ENCODE measurements around the gene CD6. TPM values are rescaled to one million over a fixed set of nuclear protein-coding genes. Genes with fewer than 3 reads are reported as not detected.

The CD6 gene
- total and polyA plus RNA-seq, 2 of the 8 experiments (the other 6 are each of a cell fraction or from before 2014, with no cell fraction given): 0.03 TPM; not detected in 1

GRCh38 chr11:60974726-60975125, 3.2 kb downstream of the CD6 start:
- H3K4ac ChIP-seq (replicated peaks; ENCODE audit: insufficient read length, low read depth, low read length): no peak overlapping the region
- CTCF ChIA-PET (ENCODE audit: partially characterized antibody): interaction anchor here (1.0 kb wide), 1 partner anchor 8 kb away, joined by 3 read pairs; no protein-coding TSS in a partner anchor
- H3K27ac ChIP-seq (ENCODE audit: low read depth, low read length): no peak overlapping the region
- H3K9me3 ChIP-seq (ENCODE audit: insufficient read depth in 2 of 2, low read depth in 1 of 2, low read length in 1 of 2): no peaks in the 10 kb centered on the region
- H2BK12ac ChIP-seq (ENCODE audit: low read depth, low read length): no peak overlapping the region
- no peak overlapping the region for H3K56ac ChIP-seq (replicated peaks; ENCODE audit: insufficient read length, low read depth, low read length)
- H4K8ac ChIP-seq (ENCODE audit: extremely low read depth, insufficient read depth, low read length): no peak overlapping the region
- no peak overlapping the region for H3K4me2 ChIP-seq (ENCODE audit: insufficient read depth in 1 of 2, low read depth in 2 of 2, low read length in 2 of 2)
- H3K4me3 ChIP-seq (ENCODE audit: extremely low read depth in 1 of 4, insufficient read depth in 2 of 4, low read depth in 3 of 4, low read length in 4 of 4): no peak overlapping the region
- no peak overlapping the region for H3K9ac ChIP-seq (replicated peaks in 1 of 4; ENCODE audit: extremely low read depth in 1 of 4, low read depth in 3 of 4, low read length in 3 of 4)
- no peak overlapping the region for H3K23ac ChIP-seq (ENCODE audit: insufficient read length)
- H4K91ac ChIP-seq (replicated peaks; ENCODE audit: insufficient read length, low read length): no peak overlapping the region
- no peaks in the 10 kb centered on the region; a peak in 1 of 7 replicates for H3K27me3 ChIP-seq (replicated peaks in 1 of 4; ENCODE audit: control insufficient read depth in 3 of 4, extremely low read depth in 1 of 4, insufficient read depth in 3 of 4, low read length in 3 of 4)
- no peak overlapping the region for H4K5ac ChIP-seq (ENCODE audit: insufficient read length, low read depth, low read length)
- no peaks in the 10 kb centered on the region for H3K36me3 ChIP-seq (ENCODE audit: control insufficient read depth in 2 of 4, insufficient read depth in 4 of 4, low read length in 3 of 4)
- WGBS, 2 experiments (ENCODE audit: extremely low coverage in 1 of 2, insufficient coverage in 1 of 2, insufficient read length in 1 of 2, insufficient replicate concordance in 2 of 2, low coverage in 1 of 2, low lambda C conversion rate in 2 of 2, missing lambda C conversion rate in 1 of 2): 86% methylated on average over 6 of the region's 6 CpGs; no CpG with 5 or more reads in 1 of the 2 experiments
- no peak for TF ChIP-seq EZH2 (IDR thresholded peaks at IDR 0.05; ENCODE audit: low read depth, low read length, severe bottlenecking)
- TF ChIP-seq YY1 (IDR thresholded peaks at IDR 0.05; ENCODE audit: low read depth, low read length): no peak
- TF ChIP-seq RBBP5 (IDR thresholded peaks at IDR 0.05; ENCODE audit: borderline replicate concordance, low read depth, low read length): no peak
- no peak for TF ChIP-seq SAP30 (IDR thresholded peaks at IDR 0.05; ENCODE audit: insufficient read depth, insufficient replicate concordance, low read length)
- TF ChIP-seq KDM4A (IDR thresholded peaks at IDR 0.05; ENCODE audit: low read depth, low read length, severe bottlenecking): no peak
- TF ChIP-seq BRCA1 (IDR thresholded peaks at IDR 0.05; ENCODE audit: low read depth, low read length): no peak
- TF ChIP-seq E2F6 (IDR thresholded peaks at IDR 0.05): no peak
- TF ChIP-seq MAX (IDR thresholded peaks at IDR 0.05): no peak
- no peak for TF ChIP-seq SUZ12 (IDR thresholded peaks at IDR 0.05; ENCODE audit: low read length)
- TF ChIP-seq POU5F1 (IDR thresholded peaks at IDR 0.05; ENCODE audit: low read depth, low read length): no peak
- no peak for TF ChIP-seq BCL11A (IDR thresholded peaks at IDR 0.05; ENCODE audit: low read depth in 2 of 2, low read length in 2 of 2)
- no peak for TF ChIP-seq TBP (IDR thresholded peaks at IDR 0.05; ENCODE audit: low read depth, low read length)
- H3K23me2 ChIP-seq (ENCODE audit: low read depth, low read length): no peaks in the 10 kb centered on the region
- no peak overlapping the region for H2BK120ac ChIP-seq (replicated peaks; ENCODE audit: low read depth, low read length)
- H2AK5ac ChIP-seq (ENCODE audit: low read depth, low read length): no peak overlapping the region
- H4K20me1 ChIP-seq (replicated peaks in 1 of 2; ENCODE audit: control insufficient read depth in 1 of 2, insufficient read depth in 2 of 2, low read length in 2 of 2): no peaks in the 10 kb centered on the region
- no peaks in the 10 kb centered on the region for H3K79me1 ChIP-seq (ENCODE audit: low read depth, low read length)
- no peak overlapping the region for H3K18ac ChIP-seq (ENCODE audit: extremely low read depth, low read length)
- H2AFZ ChIP-seq (ENCODE audit: low read length): no peak overlapping the region
- POLR2A ChIA-PET (ENCODE audit: partially characterized antibody): no interaction called here
- H3K4me1 ChIP-seq (replicated peaks in 1 of 4; ENCODE audit: control insufficient read depth in 3 of 4, insufficient read depth in 4 of 4, low read length in 3 of 4): no peaks in the 10 kb centered on the region
- no peak overlapping the region for H2BK15ac ChIP-seq (ENCODE audit: low read length)
- no peak overlapping the region for H2BK5ac ChIP-seq (ENCODE audit: low read depth, low read length)
- DNase-seq (ENCODE audit: low read depth in 1 of 2, low spot score in 2 of 2): no peak
- H3K14ac ChIP-seq (ENCODE audit: insufficient read length): no peak overlapping the region
- H3K79me2 ChIP-seq (ENCODE audit: control insufficient read depth in 1 of 2, insufficient read depth in 2 of 2, low read length in 2 of 2): no peaks in the 10 kb centered on the region
- FAIRE-seq: no peak
- no peak overlapping the region for H2BK20ac ChIP-seq (ENCODE audit: low read length)

Measured in H1 (cell line).